Panc1 (cell line): ENCODE measurements around the gene USP9Y.

Experiments
- POLR2AphosphoS5 ChIP-seq: IDR thresholded peaks from 2 replicates; pipeline ENCODE4 v1.6.1; 2012; ENCODE audit warnings: mild to moderate bottlenecking, low read depth, low read length, moderate library complexity
- REST ChIP-seq, 2 experiments: IDR thresholded peaks; 2 replicates each; pipeline ENCODE4 v1.6.1; 2011 to 2012; ENCODE audit warnings: low read depth in 2 of 2, control low read depth in 1 of 2, low read length in 1 of 2, mild to moderate bottlenecking in 1 of 2, moderate library complexity in 1 of 2; ENCODE audit not compliant: insufficient read depth in 1 of 2
- SIN3A ChIP-seq: IDR thresholded peaks from 2 replicates; pipeline ENCODE4 v1.6.1; 2012; ENCODE audit warnings: low read depth, mild to moderate bottlenecking, low read length, moderate library complexity, borderline replicate concordance; ENCODE audit not compliant: insufficient read depth
- TCF7L2 ChIP-seq: IDR thresholded peaks from 2 replicates; pipeline ENCODE4 v1.6.1; 2011; ENCODE audit warnings: mild to moderate bottlenecking, low read depth, low read length, inconsistent platforms
- TF ChIP-seq, protein P1 (sequence below): fragments of 450-650 bp; IDR thresholded peaks from 2 replicates; pipeline ENCODE4 v1.5.1; 2017; ENCODE audit warnings: mild to moderate bottlenecking

GRCh38 chrY:12729746-12730145, 28.7 kb downstream of the USP9Y start:
- TF ChIP-seq, protein P1, sequence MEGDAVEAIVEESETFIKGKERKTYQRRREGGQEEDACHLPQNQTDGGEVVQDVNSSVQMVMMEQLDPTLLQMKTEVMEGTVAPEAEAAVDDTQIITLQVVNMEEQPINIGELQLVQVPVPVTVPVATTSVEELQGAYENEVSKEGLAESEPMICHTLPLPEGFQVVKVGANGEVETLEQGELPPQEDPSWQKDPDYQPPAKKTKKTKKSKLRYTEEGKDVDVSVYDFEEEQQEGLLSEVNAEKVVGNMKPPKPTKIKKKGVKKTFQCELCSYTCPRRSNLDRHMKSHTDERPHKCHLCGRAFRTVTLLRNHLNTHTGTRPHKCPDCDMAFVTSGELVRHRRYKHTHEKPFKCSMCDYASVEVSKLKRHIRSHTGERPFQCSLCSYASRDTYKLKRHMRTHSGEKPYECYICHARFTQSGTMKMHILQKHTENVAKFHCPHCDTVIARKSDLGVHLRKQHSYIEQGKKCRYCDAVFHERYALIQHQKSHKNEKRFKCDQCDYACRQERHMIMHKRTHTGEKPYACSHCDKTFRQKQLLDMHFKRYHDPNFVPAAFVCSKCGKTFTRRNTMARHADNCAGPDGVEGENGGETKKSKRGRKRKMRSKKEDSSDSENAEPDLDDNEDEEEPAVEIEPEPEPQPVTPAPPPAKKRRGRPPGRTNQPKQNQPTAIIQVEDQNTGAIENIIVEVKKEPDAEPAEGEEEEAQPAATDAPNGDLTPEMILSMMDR = no peak
- TF ChIP-seq SIN3A (no peak), POLR2AphosphoS5 (no peak), REST (IDR thresholded peaks at IDR 0.05; ENCODE audit: insufficient read depth in 1 of 2, low read depth in 2 of 2, low read length in 1 of 2) (no peak), TCF7L2 (no peak)
